Activated effector memory CD4-positive, alpha-beta T cell treated with Interleukin-2 at 50 U/mL for 16 hours (primary cell): ENCODE data around the gene SIVA1.
"Not testable (repeated sequence)": the region's sequence is repeated elsewhere in the genome, so short reads cannot be mapped to it uniquely, and the experiment has no call there.

Experiments used
- DNase-seq: peaks from one replicate; pipeline ENCODE4 v3.0.0-alpha.2; 2020

Gene SIVA1

GRCh38 chr14:104734991-104735779 lies 17.8 kb upstream of the SIVA1 start:
- DNase-seq, result no peak

DNA sequence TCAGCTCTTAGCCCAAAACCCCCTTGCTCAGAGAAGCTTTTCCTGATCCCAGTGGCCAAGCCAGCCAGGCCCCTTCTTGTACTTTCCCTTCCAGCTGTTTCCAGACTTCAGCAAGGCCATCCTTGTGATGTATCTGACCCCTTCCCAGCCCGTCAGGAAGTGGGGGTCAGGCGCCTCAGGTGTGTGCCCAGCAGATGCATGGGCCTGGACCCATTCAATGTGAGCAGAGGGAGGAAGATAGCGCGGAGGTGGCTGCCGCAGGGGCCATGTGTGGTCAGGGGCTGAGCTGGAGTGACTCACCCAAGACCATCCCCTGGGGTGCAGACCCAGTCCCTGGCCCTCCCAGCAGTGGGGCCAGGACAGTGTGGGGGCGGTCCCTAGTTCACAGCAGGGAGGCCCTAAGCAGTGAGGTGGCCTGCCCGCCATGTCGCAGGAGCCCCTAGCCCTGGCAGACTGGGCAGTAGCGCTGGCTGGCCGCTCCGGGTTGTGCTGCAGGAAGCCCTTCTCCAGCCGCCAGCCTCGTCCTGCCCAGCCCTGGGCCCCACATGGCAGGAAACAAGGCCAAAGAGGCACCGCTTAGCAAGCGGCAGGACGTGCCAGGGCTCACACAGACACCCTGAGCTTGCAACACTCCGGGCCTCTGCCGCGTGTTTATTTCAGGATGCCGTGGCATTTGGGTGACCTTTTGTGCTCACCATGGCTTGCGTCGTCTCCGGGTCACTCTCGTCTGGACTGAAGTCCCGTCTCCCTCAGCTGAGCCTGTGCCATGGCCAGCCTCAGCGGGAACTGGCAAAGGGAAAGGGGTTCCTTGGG lies 16.9 kb upstream of the SIVA1 start:
- no peak for DNase-seq

DNA sequence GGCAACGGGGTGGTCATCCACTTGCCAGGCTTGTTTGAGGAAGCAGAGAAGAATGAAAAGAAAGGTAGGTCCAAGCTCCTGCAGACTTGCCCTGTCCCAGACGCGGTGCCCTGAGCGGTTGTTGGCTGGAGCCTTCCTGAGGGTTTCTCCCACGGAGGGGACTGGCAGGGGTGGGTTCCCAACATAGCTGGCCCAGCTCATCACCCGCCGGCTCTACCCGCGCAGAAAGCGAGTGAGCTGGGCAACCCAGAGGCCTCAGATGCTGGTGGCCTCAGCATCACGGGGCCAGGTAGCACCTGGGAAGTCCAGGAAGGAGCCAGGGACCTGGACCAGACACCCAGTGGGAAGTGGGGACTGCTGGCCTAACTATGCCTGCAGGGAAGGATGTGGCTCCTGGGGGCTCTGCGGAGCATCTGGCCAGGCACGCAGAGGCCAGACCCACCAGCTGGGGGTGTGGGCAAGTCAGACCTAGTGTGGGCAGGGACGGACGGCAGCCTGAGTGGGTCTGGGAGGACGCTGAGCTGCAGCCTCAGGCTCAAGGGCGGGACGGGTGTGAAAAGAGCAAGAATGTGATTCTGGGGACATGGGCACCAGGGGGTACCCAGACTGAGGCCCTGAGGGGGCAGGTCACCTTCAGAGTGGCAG lies 14.4 kb upstream of the SIVA1 start:
- no peak for DNase-seq

DNA sequence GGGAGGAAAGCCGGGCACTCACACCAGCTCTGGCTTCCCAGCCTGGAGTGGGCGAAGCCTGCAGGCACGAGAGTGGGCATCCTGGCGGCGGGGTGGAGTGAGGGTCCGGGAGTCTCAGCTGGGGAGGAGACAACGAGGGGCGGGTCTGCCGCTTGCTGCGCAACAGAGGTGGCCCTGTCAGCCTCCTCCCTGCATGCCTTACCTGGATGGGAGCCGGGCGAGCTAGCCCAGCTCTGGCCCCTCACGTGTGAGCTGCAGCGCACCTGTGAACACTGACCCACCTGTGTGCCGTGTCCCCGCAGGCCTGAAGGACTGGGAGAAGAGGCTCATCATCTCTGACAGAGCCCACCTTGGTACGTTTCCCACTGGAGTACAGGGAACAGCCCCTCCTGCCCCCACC lies 13.9 kb upstream of the SIVA1 start:
- no peak for DNase-seq

GRCh38 chr14:104739546-104740516 lies 13.1 kb upstream of the SIVA1 start:
- no peak for DNase-seq

- DNase-seq, result no peak
Measured at GRCh38 chr14:104741108-104741802, 11.7 kb upstream of the SIVA1 start.

- no peak for DNase-seq
Measured at GRCh38 chr14:104741803-104742251, 11.1 kb upstream of the SIVA1 start.

- DNase-seq, result no peak
Measured at GRCh38 chr14:104742586-104743455, 10.1 kb upstream of the SIVA1 start.

DNA sequence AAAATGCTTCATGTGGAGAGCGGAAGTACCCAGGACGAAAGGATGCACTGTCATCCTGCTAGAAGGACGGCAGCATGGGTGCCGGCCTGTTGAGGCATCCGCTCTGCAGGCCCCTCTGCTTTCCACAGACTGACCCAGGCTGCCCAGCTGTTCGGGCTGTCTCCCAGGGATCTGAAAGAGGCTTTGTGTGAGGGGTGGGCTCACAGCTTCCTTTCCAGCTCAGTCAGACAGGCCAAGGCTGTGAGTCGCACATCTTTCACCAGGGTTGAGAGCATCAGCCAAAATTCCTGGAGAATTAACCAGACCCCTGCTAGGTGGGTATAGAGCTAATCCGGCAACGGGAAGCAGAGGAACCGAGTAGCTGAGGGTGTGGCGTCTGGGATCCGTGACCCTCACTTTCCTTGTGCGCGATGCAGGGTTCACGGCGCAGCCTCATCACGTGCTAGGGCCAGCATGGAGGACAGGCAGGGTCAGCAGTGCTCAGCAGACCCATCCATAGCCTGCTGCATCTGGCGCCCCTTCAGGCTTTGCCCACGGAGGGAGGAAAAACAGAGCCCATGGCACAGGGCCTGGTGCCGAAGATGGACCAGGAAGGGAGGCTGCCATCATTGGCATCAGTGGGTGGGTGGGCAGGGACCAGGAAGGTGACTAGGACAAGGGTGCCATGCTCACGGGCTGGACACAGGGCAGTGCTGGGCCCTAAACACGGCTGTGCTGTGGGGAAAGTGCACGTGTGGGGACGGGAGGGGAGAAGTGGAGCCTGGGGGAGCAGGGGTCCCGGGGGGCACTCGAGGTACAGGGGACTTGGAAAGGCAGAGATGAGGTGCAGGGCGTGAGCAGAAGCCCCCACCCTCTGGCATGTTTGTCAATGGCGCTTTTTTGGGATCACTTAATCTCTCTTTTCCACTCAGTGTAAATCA lies 9.2 kb upstream of the SIVA1 start:
- no peak for DNase-seq

DNA sequence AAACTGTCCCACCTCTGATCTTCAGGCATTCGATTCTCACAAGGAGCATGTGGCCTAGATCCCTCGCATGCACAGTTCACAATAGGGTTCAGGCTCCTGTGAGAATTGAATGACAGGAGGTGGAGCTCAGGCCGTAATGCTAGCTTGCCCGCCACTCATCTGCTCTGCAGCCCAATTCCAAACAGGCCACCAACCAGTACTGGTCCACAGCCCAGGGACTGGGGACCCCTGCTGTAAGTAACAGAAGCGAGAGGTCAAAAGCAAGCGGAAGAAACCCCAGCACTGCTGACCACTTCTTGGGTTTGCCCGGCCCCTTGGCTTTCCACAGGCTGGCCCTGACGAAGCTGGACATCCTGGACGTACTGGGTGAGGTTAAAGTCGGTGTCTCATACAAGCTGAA lies 8.5 kb upstream of the SIVA1 start:
- no peak for DNase-seq

- DNase-seq, result no peak
Measured at GRCh38 chr14:104745431-104745830, 7.5 kb upstream of the SIVA1 start.

DNA sequence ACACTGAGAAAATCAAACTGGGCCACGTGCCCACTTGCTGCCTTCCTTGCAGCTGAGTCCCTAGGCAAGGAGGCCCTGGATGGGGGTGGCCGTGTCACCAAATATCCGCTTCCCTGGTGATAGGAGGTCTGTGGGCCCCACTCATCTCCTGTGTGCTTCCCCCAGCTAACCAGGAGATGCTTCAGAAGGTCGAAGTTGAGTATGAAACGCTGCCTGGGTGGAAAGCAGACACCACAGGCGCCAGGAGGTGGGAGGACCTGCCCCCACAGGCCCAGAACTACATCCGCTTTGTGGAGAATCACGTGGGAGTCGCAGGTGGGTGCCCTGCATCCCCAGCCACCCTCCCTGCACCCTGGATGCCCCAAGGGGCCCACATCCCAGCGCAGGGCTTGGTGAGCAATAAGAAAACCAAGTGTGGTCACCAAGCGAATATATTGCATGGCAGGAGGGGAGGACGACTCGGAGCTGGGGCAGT lies 6.8 kb upstream of the SIVA1 start:
- DNase-seq, result no peak

GRCh38 chr14:104746934-104747481 lies 5.9 kb upstream of the SIVA1 start:
- DNase-seq, result no peak

DNA sequence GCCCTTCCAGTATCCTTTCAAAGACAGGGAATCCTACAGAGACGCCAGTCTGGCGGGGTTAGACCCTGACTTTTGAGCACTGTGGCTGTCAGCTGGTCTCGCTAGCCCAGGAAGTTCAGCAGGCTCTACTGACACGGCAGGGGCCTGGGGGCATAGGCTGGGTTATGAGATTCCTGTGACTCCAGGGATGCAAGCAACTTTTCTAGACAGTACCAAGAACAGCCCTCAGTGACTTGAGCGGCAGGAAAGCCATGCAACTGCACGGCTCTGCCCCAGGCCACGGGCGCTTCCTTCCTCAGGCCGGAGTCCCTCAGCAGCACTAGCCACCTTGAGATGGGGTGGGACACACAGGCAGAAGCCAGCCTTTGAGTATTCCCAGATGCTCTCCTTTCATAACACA lies 5.1 kb upstream of the SIVA1 start:
- DNase-seq, result no peak

DNA sequence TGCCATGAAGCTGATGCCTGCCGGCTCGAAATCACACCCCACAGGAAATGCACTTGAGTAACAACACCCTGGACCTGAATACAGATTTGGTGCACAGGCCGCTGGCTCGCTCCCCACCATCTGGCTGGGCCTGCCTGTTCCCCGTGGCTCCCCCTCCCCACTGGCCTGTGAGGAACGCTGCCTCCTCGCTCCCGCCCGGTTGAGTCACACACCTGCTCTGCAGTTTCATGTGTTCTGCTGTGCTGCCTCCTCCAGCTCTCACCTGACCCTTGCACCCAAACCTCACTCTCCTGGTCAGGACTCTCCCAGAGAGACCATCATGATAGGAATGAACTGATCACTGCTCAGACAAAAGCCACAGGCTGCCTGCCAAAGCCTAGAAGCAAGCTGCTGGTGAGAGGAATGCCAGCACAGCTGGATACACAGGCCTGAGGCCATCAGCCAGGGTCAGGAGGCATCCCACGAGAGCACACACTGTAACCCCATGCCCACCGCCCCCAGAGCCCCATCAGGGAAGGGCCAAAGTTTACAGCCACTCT lies 3.8 kb upstream of the SIVA1 start:
- no peak for DNase-seq

DNA sequence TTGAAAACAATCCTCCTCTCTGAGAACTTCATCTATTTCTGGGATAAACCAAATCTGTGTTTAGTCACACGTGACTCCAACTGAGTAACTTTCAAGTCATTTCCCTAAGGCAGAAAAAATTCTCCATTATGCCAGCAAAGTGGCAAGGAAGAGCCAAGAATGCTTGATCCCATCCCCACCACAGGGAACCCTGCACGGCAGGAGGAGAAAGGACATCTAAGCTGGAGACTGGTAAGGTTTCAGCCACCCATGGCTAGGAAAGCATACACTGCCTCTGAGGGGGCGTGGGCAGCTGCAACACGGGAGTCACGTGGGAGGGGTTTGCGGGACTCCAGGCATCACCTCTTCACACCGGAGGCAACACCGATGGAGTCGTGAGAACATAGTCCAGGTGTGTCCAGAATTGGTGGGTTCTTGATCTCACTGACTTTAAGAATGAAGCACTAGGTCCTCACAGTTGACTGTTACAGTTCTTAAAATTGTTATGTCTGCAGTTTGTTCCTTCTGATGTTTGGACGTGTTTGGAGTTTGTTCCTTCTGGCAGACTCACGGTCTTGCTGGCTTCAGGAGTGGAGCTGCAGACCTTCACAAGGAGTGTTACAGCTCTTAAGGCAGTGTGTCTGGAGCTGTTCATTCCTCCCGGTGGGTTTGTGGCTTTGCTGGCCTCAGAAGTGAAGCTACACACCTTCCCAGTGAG lies 2.7 kb upstream of the SIVA1 start:
- DNase-seq, result no peak

GRCh38 chr14:104750753-104751057 lies 2.2 kb upstream of the SIVA1 start:
- not testable (repeated sequence) for DNase-seq
